DMS79 (cell line): Measurements from ENCODE around the gene ABHD6.
"Not testable (repeated sequence)": the region's sequence is repeated elsewhere in the genome, so short reads cannot be mapped to it uniquely, and the experiment has no call there.

Experiments
- DNase-seq: peaks from one replicate; lab custom pipeline; 2025; lab: John Stamatoyannopoulos, UW

The ABHD6 gene

GRCh38 chr3:58281069-58281468 is 43.5 kb downstream of the ABHD6 start:
- no peak for DNase-seq

- DNase-seq, result no peak
Observed at GRCh38 chr3:58285334-58285733, 47.7 kb downstream of the ABHD6 start.

- DNase-seq, result no peak
Observed at GRCh38 chr3:58287354-58287753, 49.8 kb downstream of the ABHD6 start.

- DNase-seq, result no peak
Observed at GRCh38 chr3:58288011-58288728, 50.6 kb downstream of the ABHD6 start.

- not testable (repeated sequence) for DNase-seq
Observed at GRCh38 chr3:58288964-58289613, 51.5 kb downstream of the ABHD6 start.

GRCh38 chr3:58290446-58290845 is 52.9 kb downstream of the ABHD6 start:
- not testable (repeated sequence) for DNase-seq

GRCh38 chr3:58291671-58292338 is 54.2 kb downstream of the ABHD6 start:
- DNase-seq, result no peak

GRCh38 chr3:58292866-58293265 is 55.3 kb downstream of the ABHD6 start:
- DNase-seq, result no peak

GRCh38 chr3:58293516-58293915 is 55.9 kb downstream of the ABHD6 start:
- no peak for DNase-seq

GRCh38 chr3:58296269-58296668 is 58.7 kb downstream of the ABHD6 start:
- no peak for DNase-seq

- no peak for DNase-seq
Observed at GRCh38 chr3:58296843-58297242, 59.3 kb downstream of the ABHD6 start.

GRCh38 chr3:58298190-58298589 is 60.6 kb downstream of the ABHD6 start:
- DNase-seq, result no peak

GRCh38 chr3:58299075-58299474 is 61.5 kb downstream of the ABHD6 start:
- no peak for DNase-seq

- DNase-seq, result no peak
Observed at GRCh38 chr3:58299839-58300516, 62.4 kb downstream of the ABHD6 start.

GRCh38 chr3:58305882-58306711 is 68.5 kb downstream of the ABHD6 start, which contains the start of the genes HTD2 and RPP14:
Gene HTD2, plus strand, starts transcription at chr3:58306520. Its CDS starts 11,094 bp downstream, at chr3:58317614.
Gene RPP14, plus strand, starts transcription at chr3:58306245. Its CDS starts 4,085 bp downstream, at chr3:58310330.
- peak; percentile 60 for DNase-seq

GRCh38 chr3:58307639-58308215 is 70.1 kb downstream of the ABHD6 start:
- no peak for DNase-seq

GRCh38 chr3:58308728-58309127 is 71.1 kb downstream of the ABHD6 start:
- no peak for DNase-seq

GRCh38 chr3:58317811-58318210 is 80.2 kb downstream of the ABHD6 start:
- no peak for DNase-seq

- DNase-seq, result no peak
Observed at GRCh38 chr3:58321791-58322190, 84.2 kb downstream of the ABHD6 start.

- DNase-seq, result no peak
Observed at GRCh38 chr3:58322793-58323192, 85.2 kb downstream of the ABHD6 start.
